Adrenal gland (tissue), 5 donors: ENCODE measurements around the gene FHAD1.

ENCODE experiments used
- CTCF ChIP-seq, 6 experiments: fragments of 450-650 bp in 4 of 6; fragments of 200-600 bp in 2 of 6; sonication (generic) in 1 of 6; IDR thresholded peaks; 1 replicate in 5 of 6; 2 replicates in 1 of 6; pipeline versions ENCODE4 v1.5.1 to v1.8.0; 2016 to 2021; ENCODE audit warnings: antibody characterized with exemption in 6 of 6, mild to moderate bottlenecking in 2 of 6, moderate library complexity in 1 of 6
- POLR2A ChIP-seq, 2 donors: fragments of 450-650 bp; IDR thresholded peaks; one replicate each; pipeline ENCODE4 v1.6.1; 2017; ENCODE audit warnings: antibody characterized with exemption in 2 of 2, mild to moderate bottlenecking in 2 of 2, moderate library complexity in 1 of 2
- donor health status: DM: no; HTN: no; CAD: no.

- no peak for TF ChIP-seq CTCF (IDR thresholded peaks at IDR 0.05)
- TF ChIP-seq POLR2A (IDR thresholded peaks at IDR 0.05), result no peak
Measured at GRCh38 chr1:15408890-15409387, 161.9 kb downstream of the FHAD1 start.
